ENCODE results near the gene FGGY. TPM values are rescaled to one million over a fixed set of nuclear protein-coding genes. Genes with fewer than 3 reads are reported as not detected.
A peak's percentile ranks its signal among the peaks of the same experiment; 100 is the strongest.
"Not testable (repeated sequence)": the region's sequence is repeated elsewhere in the genome, so short reads cannot be mapped to it uniquely, and the experiment has no call there.

Gene FGGY
- total RNA-seq, 1 donor: 24.6 TPM

- no peaks in the 10 kb centered on the region for H3K27me3 ChIP-seq (ENCODE audit: insufficient read depth, low read length)
- no peaks in the 10 kb centered on the region for H4K20me1 ChIP-seq (ENCODE audit: insufficient read depth, low read length)
- H3K9me3 ChIP-seq (ENCODE audit: low read depth, low read length): no peaks in the 10 kb centered on the region
- H3K4me3 ChIP-seq (ENCODE audit: insufficient read depth, low read length): no peak overlapping the region
- H3K4me2 ChIP-seq (ENCODE audit: insufficient read depth, low read length): no peak overlapping the region
- no peaks in the 10 kb centered on the region for H3K79me2 ChIP-seq (ENCODE audit: insufficient read depth, low read length)
- peak overlapping the region; percentile 29 for H3K27ac ChIP-seq (ENCODE audit: low read depth, low read length)
- H2AFZ ChIP-seq (ENCODE audit: low read length): no peak overlapping the region
- peaks cover 10% of the 10 kb centered on the region for H3K4me1 ChIP-seq (ENCODE audit: insufficient read depth, low read length)
- no peaks in the 10 kb centered on the region for H3K36me3 ChIP-seq (ENCODE audit: insufficient read depth, low read length)
- DNase-seq (ENCODE audit: insufficient read length, low spot score, missing footprints): no peak
- no peak for TF ChIP-seq CTCF (IDR thresholded peaks at IDR 0.05; ENCODE audit: extremely low read depth, low read depth, low read length)
Observed at GRCh38 chr1:59298026-59298583, 1.2 kb downstream of the FGGY start.

- no peak for TF ChIP-seq CTCF (IDR thresholded peaks at IDR 0.05; ENCODE audit: extremely low read depth, low read depth, low read length)
- DNase-seq (ENCODE audit: insufficient read length, low spot score, missing footprints): peak; percentile 70
- no peak overlapping the region for H3K4me2 ChIP-seq (ENCODE audit: insufficient read depth, low read length)
- H3K9me3 ChIP-seq (ENCODE audit: low read depth, low read length): no peaks in the 10 kb centered on the region
- H3K4me3 ChIP-seq (ENCODE audit: insufficient read depth, low read length): no peak overlapping the region
- peak overlapping the region; percentile 29 for H3K27ac ChIP-seq (ENCODE audit: low read depth, low read length)
- no peaks in the 10 kb centered on the region for H3K79me2 ChIP-seq (ENCODE audit: insufficient read depth, low read length)
- no peaks in the 10 kb centered on the region for H4K20me1 ChIP-seq (ENCODE audit: insufficient read depth, low read length)
- peaks cover 10% of the 10 kb centered on the region for H3K4me1 ChIP-seq (ENCODE audit: insufficient read depth, low read length)
- no peaks in the 10 kb centered on the region for H3K36me3 ChIP-seq (ENCODE audit: insufficient read depth, low read length)
- H2AFZ ChIP-seq (ENCODE audit: low read length): no peak overlapping the region
- no peaks in the 10 kb centered on the region for H3K27me3 ChIP-seq (ENCODE audit: insufficient read depth, low read length)
Observed at GRCh38 chr1:59298710-59299346, 1.9 kb downstream of the FGGY start.

- peaks cover 10% of the 10 kb centered on the region for H3K4me1 ChIP-seq (ENCODE audit: insufficient read depth, low read length)
- H4K20me1 ChIP-seq (ENCODE audit: insufficient read depth, low read length); H3K36me3 ChIP-seq (ENCODE audit: insufficient read depth, low read length); DNase-seq (ENCODE audit: insufficient read length, low spot score, missing footprints); H3K4me2 ChIP-seq (ENCODE audit: insufficient read depth, low read length); H3K27me3 ChIP-seq (ENCODE audit: insufficient read depth, low read length); H3K27ac ChIP-seq (ENCODE audit: low read depth, low read length); H3K79me2 ChIP-seq (ENCODE audit: insufficient read depth, low read length); H3K9me3 ChIP-seq (ENCODE audit: low read depth, low read length); H2AFZ ChIP-seq (ENCODE audit: low read length); H3K4me3 ChIP-seq (ENCODE audit: insufficient read depth, low read length): not testable (repeated sequence)
Observed at GRCh38 chr1:59299670-59300069, 2.8 kb downstream of the FGGY start.

- H3K36me3 ChIP-seq (ENCODE audit: insufficient read depth, low read length): no peaks in the 10 kb centered on the region
- H3K79me2 ChIP-seq (ENCODE audit: insufficient read depth, low read length): no peaks in the 10 kb centered on the region
- H3K4me1 ChIP-seq (ENCODE audit: insufficient read depth, low read length): peaks cover under 1% of the 10 kb centered on the region
- TF ChIP-seq CTCF (IDR thresholded peaks at IDR 0.05; ENCODE audit: extremely low read depth, low read depth, low read length): no peak
- no peaks in the 10 kb centered on the region for H3K9me3 ChIP-seq (ENCODE audit: low read depth, low read length)
- H3K4me2 ChIP-seq (ENCODE audit: insufficient read depth, low read length): no peak overlapping the region
- no peaks in the 10 kb centered on the region for H3K27me3 ChIP-seq (ENCODE audit: insufficient read depth, low read length)
- H4K20me1 ChIP-seq (ENCODE audit: insufficient read depth, low read length): no peaks in the 10 kb centered on the region
- no peak overlapping the region for H3K4me3 ChIP-seq (ENCODE audit: insufficient read depth, low read length)
- no peak overlapping the region for H3K27ac ChIP-seq (ENCODE audit: low read depth, low read length)
- H2AFZ ChIP-seq (ENCODE audit: low read length): no peak overlapping the region
- DNase-seq (ENCODE audit: insufficient read length, low spot score, missing footprints): no peak
Observed at GRCh38 chr1:59302297-59302696, 5.4 kb downstream of the FGGY start.

Data from osteoblast (primary cell).